ENCODE results near the gene METTL16. TPM values are rescaled to one million over a fixed set of nuclear protein-coding genes. Genes with fewer than 3 reads are reported as not detected.
A peak's percentile ranks its signal among the peaks of the same experiment; 100 is the strongest.

Gene METTL16
- total and polyA plus RNA-seq, 9 of the 15 experiments (the other 6 are each of a cell fraction or from before 2014, with no cell fraction given), result 12.1 to 30.5 (median 19.8) TPM

GRCh38 chr17:2400877-2401425 lies 110.7 kb downstream of the METTL16 start, which contains the start of gene MNT (continued):
- TF ChIP-seq CREB3 (tag; conservative IDR thresholded peaks at IDR 0.05; ENCODE audit: low read depth) (no peak), SAP30 (IDR thresholded peaks at IDR 0.05; ENCODE audit: borderline replicate concordance, insufficient read depth, low read depth, low read length, poor library complexity, severe bottlenecking) (no peak), MAFK (IDR thresholded peaks at IDR 0.05; ENCODE audit: low read length) (no peak), ZNF282 (CRISPR knock-in tag; IDR thresholded peaks at IDR 0.05) (no peak), CREM (IDR thresholded peaks at IDR 0.05; ENCODE audit: low read depth) (peak; percentile 76), HMGN3 (IDR thresholded peaks at IDR 0.05; ENCODE audit: borderline replicate concordance, extremely low read depth, insufficient read length, low read depth, low read length) (peak; percentile 42), NELFE (IDR thresholded peaks at IDR 0.05; ENCODE audit: insufficient read depth, insufficient read length) (no peak), RBM25 (IDR thresholded peaks at IDR 0.05; ENCODE audit: low read depth, low read length, severe bottlenecking) (peak; percentile 47), MXD1 (CRISPR knock-in tag; IDR thresholded peaks at IDR 0.05; ENCODE audit: borderline replicate concordance, poor library complexity, severe bottlenecking) (peak; percentile 35), RBM14 (IDR thresholded peaks at IDR 0.05; ENCODE audit: borderline replicate concordance, insufficient read depth, low read depth, low read length) (no peak), PCBP2 (IDR thresholded peaks at IDR 0.05; ENCODE audit: low read depth, low read length, poor library complexity, severe bottlenecking) (no peak), HOMEZ (CRISPR knock-in tag; IDR thresholded peaks at IDR 0.05) (no peak), POLR2G (IDR thresholded peaks at IDR 0.05; ENCODE audit: low read depth, low read length) (peak; percentile 74), SNIP1 (IDR thresholded peaks at IDR 0.05; ENCODE audit: low read depth) (no peak), ZNF584 (CRISPR knock-in tag; IDR thresholded peaks at IDR 0.05; ENCODE audit: low read depth) (no peak), CCAR2 (IDR thresholded peaks at IDR 0.05; ENCODE audit: low read depth, low read length) (no peak), TARDBP (IDR thresholded peaks at IDR 0.05) (0 out of 2 replicates have a peak, but pooled peaks have one; percentile 55), RB1 (IDR thresholded peaks at IDR 0.05; ENCODE audit: low read depth) (peak; percentile 79)
- TF ChIP-seq, protein P1, sequence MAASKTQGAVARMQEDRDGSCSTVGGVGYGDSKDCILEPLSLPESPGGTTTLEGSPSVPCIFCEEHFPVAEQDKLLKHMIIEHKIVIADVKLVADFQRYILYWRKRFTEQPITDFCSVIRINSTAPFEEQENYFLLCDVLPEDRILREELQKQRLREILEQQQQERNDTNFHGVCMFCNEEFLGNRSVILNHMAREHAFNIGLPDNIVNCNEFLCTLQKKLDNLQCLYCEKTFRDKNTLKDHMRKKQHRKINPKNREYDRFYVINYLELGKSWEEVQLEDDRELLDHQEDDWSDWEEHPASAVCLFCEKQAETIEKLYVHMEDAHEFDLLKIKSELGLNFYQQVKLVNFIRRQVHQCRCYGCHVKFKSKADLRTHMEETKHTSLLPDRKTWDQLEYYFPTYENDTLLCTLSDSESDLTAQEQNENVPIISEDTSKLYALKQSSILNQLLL (CRISPR knock-in tag; IDR thresholded peaks at IDR 0.05; ENCODE audit: borderline replicate concordance), result no peak
- TF ChIP-seq, protein P2, sequence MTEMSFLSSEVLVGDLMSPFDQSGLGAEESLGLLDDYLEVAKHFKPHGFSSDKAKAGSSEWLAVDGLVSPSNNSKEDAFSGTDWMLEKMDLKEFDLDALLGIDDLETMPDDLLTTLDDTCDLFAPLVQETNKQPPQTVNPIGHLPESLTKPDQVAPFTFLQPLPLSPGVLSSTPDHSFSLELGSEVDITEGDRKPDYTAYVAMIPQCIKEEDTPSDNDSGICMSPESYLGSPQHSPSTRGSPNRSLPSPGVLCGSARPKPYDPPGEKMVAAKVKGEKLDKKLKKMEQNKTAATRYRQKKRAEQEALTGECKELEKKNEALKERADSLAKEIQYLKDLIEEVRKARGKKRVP (CRISPR knock-in tag; IDR thresholded peaks at IDR 0.05), result no peak
- TF ChIP-seq, protein P3, sequence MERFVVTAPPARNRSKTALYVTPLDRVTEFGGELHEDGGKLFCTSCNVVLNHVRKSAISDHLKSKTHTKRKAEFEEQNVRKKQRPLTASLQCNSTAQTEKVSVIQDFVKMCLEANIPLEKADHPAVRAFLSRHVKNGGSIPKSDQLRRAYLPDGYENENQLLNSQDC (CRISPR knock-in tag; IDR thresholded peaks at IDR 0.05), result no peak

Data from K562 (cell line).